ENCODE measurements around the gene SIRPA. TPM values are rescaled to one million over a fixed set of nuclear protein-coding genes. Genes with fewer than 3 reads are reported as not detected.

Gene SIRPA
- total RNA-seq, 1 experiment from 2014 or later: 12.8 TPM

DNA sequence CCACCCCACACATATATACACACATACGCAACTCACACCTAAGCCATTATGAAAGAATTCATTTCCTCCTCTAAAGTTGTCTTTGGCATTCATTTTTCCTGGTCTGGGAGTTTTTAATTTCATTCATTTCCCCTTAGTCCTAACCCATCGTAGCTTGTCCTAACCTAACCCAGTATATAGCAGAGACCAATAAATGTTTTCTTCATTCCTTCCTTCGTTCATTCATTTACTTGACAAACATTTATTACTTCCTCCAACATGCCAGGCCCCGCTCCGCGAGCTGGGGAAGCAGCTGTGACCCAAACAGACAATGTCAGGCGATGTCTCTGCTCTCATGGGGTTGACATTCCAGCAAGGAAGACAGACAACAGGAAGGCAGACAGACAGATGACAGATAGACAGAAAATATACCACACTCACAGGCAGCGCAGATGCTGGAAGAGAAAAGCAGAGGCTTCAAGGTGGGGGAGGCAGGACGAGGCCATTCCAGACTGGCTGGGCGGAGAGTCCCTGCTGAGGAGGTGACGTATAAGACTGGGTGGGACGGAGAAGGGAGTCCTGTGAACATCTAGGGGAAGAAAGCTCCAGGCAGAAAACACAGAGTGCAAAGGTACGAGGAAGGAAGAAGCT is 33.7 kb upstream of the SIRPA start:
- no peaks in the 10 kb centered on the region for H3K9me2 ChIP-seq (replicated peaks; ENCODE audit: low read length)
- H3K9ac ChIP-seq (ENCODE audit: low read length): no peak overlapping the region
- no peak overlapping the region for H2AFZ ChIP-seq (ENCODE audit: low read length)
- no peaks in the 10 kb centered on the region for H3K9me3 ChIP-seq (ENCODE audit: low read length)
- H3K27ac ChIP-seq (ENCODE audit: low read length): no peak overlapping the region
- POLR2A ChIA-PET (ENCODE audit: unreplicated experiment): no interaction called here
- BruUV-seq (replicated peaks): no TSS peak
- ATAC-seq (no peak), DNase-seq (no peak)
- no peak for TF ChIP-seq EZH2phosphoT487 (IDR thresholded peaks at IDR 0.05; ENCODE audit: borderline replicate concordance, low read length)
- TF ChIP-seq CTCF (conservative IDR thresholded peaks at IDR 0.05; ENCODE audit: low read depth, low read length): no peak
- TF ChIP-seq EZH2 (IDR thresholded peaks at IDR 0.05; ENCODE audit: low read length, unreplicated experiment): no peak
- no peak overlapping the region for H3K4me2 ChIP-seq (ENCODE audit: low read length)
- no peaks in the 10 kb centered on the region for H3K36me3 ChIP-seq (ENCODE audit: low read depth, low read length)
- intact Hi-C loops (cut with micrococcal nuclease): no loop called here
- no peaks in the 10 kb centered on the region for H3K4me1 ChIP-seq (ENCODE audit: insufficient read depth, low read length)
- CTCF ChIA-PET: no interaction called here
- no peaks in the 10 kb centered on the region for H3F3A ChIP-seq (ENCODE audit: low read length, unreplicated experiment)
- no peaks in the 10 kb centered on the region for H3K27me3 ChIP-seq (ENCODE audit: low read length)
- H4K20me1 ChIP-seq (ENCODE audit: low read length): no peaks in the 10 kb centered on the region
- H3K4me3 ChIP-seq (ENCODE audit: low read length): no peak overlapping the region
- H3K79me2 ChIP-seq (ENCODE audit: low read length): no peaks in the 10 kb centered on the region

DNA sequence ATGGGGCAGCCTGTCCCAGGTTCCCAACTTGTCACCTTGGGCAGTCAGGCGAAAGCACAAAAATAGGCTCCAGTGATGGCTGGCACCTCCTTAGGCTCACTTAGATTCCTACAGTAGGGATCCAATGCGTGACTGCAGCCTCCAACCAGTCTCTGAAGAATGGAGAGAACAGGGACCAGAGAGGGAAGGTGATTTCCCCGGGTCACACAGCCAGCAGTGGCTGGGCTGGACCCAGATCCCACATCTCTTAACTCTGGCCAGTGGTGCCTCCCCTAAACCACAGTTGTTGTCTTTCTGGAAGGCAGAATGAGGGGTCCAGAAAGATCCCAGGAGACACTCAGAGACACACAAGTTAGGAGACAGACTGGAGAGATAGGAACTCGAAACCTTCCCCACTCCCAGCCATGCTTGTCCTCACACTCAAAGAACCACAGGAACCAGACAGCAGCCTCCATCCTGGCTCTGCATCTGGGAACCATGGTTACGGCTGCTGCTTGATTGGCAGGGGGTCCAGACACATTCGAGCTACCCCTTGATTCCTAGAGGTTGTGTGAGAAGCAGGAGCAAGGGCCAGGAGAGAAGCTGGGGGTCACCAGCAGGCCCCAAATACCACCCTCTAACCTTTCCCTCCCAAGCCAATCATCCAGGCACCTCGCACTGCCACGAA is 33.1 kb upstream of the SIRPA start:
- no peaks in the 10 kb centered on the region for H3K27me3 ChIP-seq (ENCODE audit: low read length)
- TF ChIP-seq EZH2 (IDR thresholded peaks at IDR 0.05; ENCODE audit: low read length, unreplicated experiment) (no peak), EZH2phosphoT487 (IDR thresholded peaks at IDR 0.05; ENCODE audit: borderline replicate concordance, low read length) (no peak), CTCF (conservative IDR thresholded peaks at IDR 0.05; ENCODE audit: low read depth, low read length) (no peak)
- ChIA-PET CTCF (no interaction called here), POLR2A (ENCODE audit: unreplicated experiment) (no interaction called here)
- no peaks in the 10 kb centered on the region for H3F3A ChIP-seq (ENCODE audit: low read length, unreplicated experiment)
- no TSS peak for BruUV-seq (replicated peaks)
- no peak overlapping the region for H3K4me2 ChIP-seq (ENCODE audit: low read length)
- H3K4me1 ChIP-seq (ENCODE audit: insufficient read depth, low read length): no peaks in the 10 kb centered on the region
- H3K27ac ChIP-seq (ENCODE audit: low read length): no peak overlapping the region
- no peak for DNase-seq
- intact Hi-C loops (cut with micrococcal nuclease): no loop called here
- no peaks in the 10 kb centered on the region for H3K36me3 ChIP-seq (ENCODE audit: low read depth, low read length)
- no peak for ATAC-seq
- H2AFZ ChIP-seq (ENCODE audit: low read length): no peak overlapping the region
- H3K9me3 ChIP-seq (ENCODE audit: low read length): no peaks in the 10 kb centered on the region
- no peaks in the 10 kb centered on the region for H3K79me2 ChIP-seq (ENCODE audit: low read length)
- no peak overlapping the region for H3K4me3 ChIP-seq (ENCODE audit: low read length)
- H3K9me2 ChIP-seq (replicated peaks; ENCODE audit: low read length): no peaks in the 10 kb centered on the region
- no peak overlapping the region for H3K9ac ChIP-seq (ENCODE audit: low read length)
- H4K20me1 ChIP-seq (ENCODE audit: low read length): no peaks in the 10 kb centered on the region

- H3K4me2 ChIP-seq (ENCODE audit: low read length): no peak overlapping the region
- no peaks in the 10 kb centered on the region for H3K9me3 ChIP-seq (ENCODE audit: low read length)
- no peaks in the 10 kb centered on the region for H4K20me1 ChIP-seq (ENCODE audit: low read length)
- intact Hi-C loops (cut with micrococcal nuclease): no loop called here
- CTCF ChIA-PET: no interaction called here
- H3K79me2 ChIP-seq (ENCODE audit: low read length): no peaks in the 10 kb centered on the region
- no peak overlapping the region for H3K27ac ChIP-seq (ENCODE audit: low read length)
- no peak for DNase-seq
- H3K4me1 ChIP-seq (ENCODE audit: insufficient read depth, low read length): no peaks in the 10 kb centered on the region
- H3K9ac ChIP-seq (ENCODE audit: low read length): no peak overlapping the region
- no peak overlapping the region for H2AFZ ChIP-seq (ENCODE audit: low read length)
- no peaks in the 10 kb centered on the region for H3K36me3 ChIP-seq (ENCODE audit: low read depth, low read length)
- no peak for TF ChIP-seq EZH2phosphoT487 (IDR thresholded peaks at IDR 0.05; ENCODE audit: borderline replicate concordance, low read length)
- no peak for TF ChIP-seq EZH2 (IDR thresholded peaks at IDR 0.05; ENCODE audit: low read length, unreplicated experiment)
- no peak for TF ChIP-seq CTCF (conservative IDR thresholded peaks at IDR 0.05; ENCODE audit: low read depth, low read length)
- BruUV-seq (replicated peaks): no TSS peak
- ATAC-seq: no peak
- H3F3A ChIP-seq (ENCODE audit: low read length, unreplicated experiment): no peaks in the 10 kb centered on the region
- no peaks in the 10 kb centered on the region for H3K27me3 ChIP-seq (ENCODE audit: low read length)
- H3K4me3 ChIP-seq (ENCODE audit: low read length): no peak overlapping the region
- POLR2A ChIA-PET (ENCODE audit: unreplicated experiment): no interaction called here
- H3K9me2 ChIP-seq (replicated peaks; ENCODE audit: low read length): no peaks in the 10 kb centered on the region
These were observed 32.5 kb upstream of the SIRPA start for GRCh38 chr20:1862663-1863053.

Data from PC-3 (cell line).